Measurements from ENCODE around the gene FRMPD3.
"Not testable (repeated sequence)": the region's sequence is repeated elsewhere in the genome, so short reads cannot be mapped to it uniquely, and the experiment has no call there.

The FRMPD3 gene

GRCh38 chrX:107448998-107449835 lies at the start of gene FRMPD3:
Gene FRMPD3 (plus strand): TSS chrX:107449652. CDS start chrX:107526589, 76,937 bp downstream.
- DNase-seq, result peak; percentile 63

GRCh38 chrX:107420571-107420970 lies 28.9 kb upstream of the FRMPD3 start:
- DNase-seq, result no peak

- DNase-seq, result no peak
Observed at GRCh38 chrX:107421337-107421861, 28.1 kb upstream of the FRMPD3 start.

- peak; percentile 15 for DNase-seq
Observed at GRCh38 chrX:107429090-107429489, 20.4 kb upstream of the FRMPD3 start.

GRCh38 chrX:107440187-107440586 lies 9.3 kb upstream of the FRMPD3 start:
- no peak for DNase-seq

GRCh38 chrX:107440692-107441091 lies 8.8 kb upstream of the FRMPD3 start:
- DNase-seq, result no peak

GRCh38 chrX:107442914-107443527 lies 6.4 kb upstream of the FRMPD3 start:
- DNase-seq, result no peak

GRCh38 chrX:107445146-107445545 lies 4.3 kb upstream of the FRMPD3 start:
- DNase-seq, result no peak

GRCh38 chrX:107445631-107446030 lies 3.8 kb upstream of the FRMPD3 start:
- DNase-seq, result no peak

GRCh38 chrX:107447642-107448041 lies 1.8 kb upstream of the FRMPD3 start:
- DNase-seq, result no peak

- no peak for DNase-seq
Observed at GRCh38 chrX:107448625-107448997, 841 bp upstream of the FRMPD3 start.

GRCh38 chrX:107450823-107451509 lies 1.5 kb downstream of the FRMPD3 start:
- DNase-seq, result no peak

- no peak for DNase-seq
Observed at GRCh38 chrX:107451731-107452130, 2.3 kb downstream of the FRMPD3 start.

- no peak for DNase-seq
Observed at GRCh38 chrX:107452581-107452980, 3.1 kb downstream of the FRMPD3 start.

GRCh38 chrX:107454302-107454701 lies 4.8 kb downstream of the FRMPD3 start:
- no peak for DNase-seq

GRCh38 chrX:107457289-107457688 lies 7.8 kb downstream of the FRMPD3 start:
- no peak for DNase-seq

- DNase-seq, result no peak
Observed at GRCh38 chrX:107465932-107466620, 16.6 kb downstream of the FRMPD3 start.

GRCh38 chrX:107467271-107467670 lies 17.8 kb downstream of the FRMPD3 start:
- no peak for DNase-seq

- DNase-seq, result no peak
Observed at GRCh38 chrX:107470198-107470597, 20.7 kb downstream of the FRMPD3 start.

GRCh38 chrX:107470971-107471370 lies 21.5 kb downstream of the FRMPD3 start:
- DNase-seq, result no peak

- DNase-seq, result not testable (repeated sequence)
Observed at GRCh38 chrX:107471420-107471819, 22.0 kb downstream of the FRMPD3 start.

GRCh38 chrX:107477406-107477805 lies 28.0 kb downstream of the FRMPD3 start:
- DNase-seq, result no peak

- no peak for DNase-seq
Observed at GRCh38 chrX:107480272-107480671, 30.8 kb downstream of the FRMPD3 start.

Data from NCI-H1092 treated with DMSO at 0.1 percent for 48 hours (cell line).